GM21825 (cell line): ENCODE data around the gene TNS1.

Experiments
- ATAC-seq: cut with Tn5 transposase; IDR thresholded peaks from one replicate; pipeline ENCODE4 v1.9.1; 2021; ENCODE audit warnings: mild to moderate bottlenecking, moderate library complexity; ENCODE audit not compliant: unreplicated experiment

Gene TNS1

DNA sequence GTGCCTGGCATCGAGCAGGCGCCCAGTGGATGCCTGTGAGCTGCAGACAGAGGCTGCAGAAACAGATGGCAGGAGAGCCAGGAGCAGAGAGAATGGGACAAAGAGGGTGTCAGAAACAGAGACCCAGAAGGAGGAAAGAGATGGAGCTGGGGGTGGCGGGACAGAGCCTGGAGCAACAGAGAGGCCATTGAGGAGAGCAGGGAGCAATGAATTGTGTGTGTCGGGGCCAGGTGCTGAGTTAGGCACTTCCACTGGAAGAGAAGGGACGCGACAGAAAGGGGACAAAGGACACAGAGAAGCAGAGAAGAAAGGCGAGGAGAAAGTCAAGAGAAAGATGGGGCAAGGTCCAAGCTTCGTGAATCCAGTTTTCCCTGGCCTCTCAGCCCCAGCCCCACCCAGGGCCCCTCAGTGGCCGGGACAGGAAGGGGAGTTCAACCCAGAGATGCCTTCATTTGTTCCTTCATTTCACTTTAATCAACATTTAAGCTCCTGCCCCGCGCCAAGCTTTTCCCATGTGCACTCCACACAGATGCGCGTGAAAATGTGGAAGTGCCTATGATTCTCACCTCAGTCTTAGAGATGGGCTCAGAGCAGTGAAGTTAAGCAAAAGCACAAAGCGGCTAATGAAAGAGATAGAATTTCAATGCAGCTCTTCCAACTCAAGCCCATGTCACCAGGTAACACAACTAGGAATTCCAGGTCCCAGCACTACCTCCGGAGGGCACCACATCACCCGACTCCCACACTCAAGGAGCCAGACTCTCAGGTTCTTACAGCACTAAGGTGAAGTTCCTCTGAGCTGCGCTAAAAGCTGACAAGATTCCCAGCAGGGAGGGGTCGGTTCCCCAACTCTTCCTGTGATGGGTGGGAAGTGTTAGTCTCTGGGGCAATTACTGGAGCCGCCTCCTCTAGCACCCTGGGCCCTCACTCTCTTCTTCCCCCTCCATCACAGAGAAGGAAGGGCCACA lies 55.1 kb downstream of the TNS1 start:
- no peak for ATAC-seq

DNA sequence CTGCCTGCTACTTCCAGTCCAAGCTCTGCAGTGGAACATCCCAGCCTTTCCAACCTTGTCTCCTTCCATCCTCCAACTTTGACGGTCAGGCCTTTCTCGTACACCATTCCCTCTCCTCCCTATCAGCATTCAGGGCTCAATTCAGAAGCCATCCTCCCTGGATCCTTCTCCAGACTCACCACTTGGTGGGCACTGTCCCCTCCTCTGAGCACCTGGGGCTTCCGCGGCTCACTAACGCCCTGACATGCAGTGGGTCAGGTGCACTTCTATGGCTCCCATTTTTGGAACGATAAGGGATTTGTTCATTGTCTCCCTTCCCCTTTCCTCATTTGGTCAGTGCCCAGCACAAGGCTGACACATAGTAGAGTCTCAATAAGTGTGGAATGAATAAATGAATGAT lies 56.7 kb downstream of the TNS1 start:
- ATAC-seq: no peak

DNA sequence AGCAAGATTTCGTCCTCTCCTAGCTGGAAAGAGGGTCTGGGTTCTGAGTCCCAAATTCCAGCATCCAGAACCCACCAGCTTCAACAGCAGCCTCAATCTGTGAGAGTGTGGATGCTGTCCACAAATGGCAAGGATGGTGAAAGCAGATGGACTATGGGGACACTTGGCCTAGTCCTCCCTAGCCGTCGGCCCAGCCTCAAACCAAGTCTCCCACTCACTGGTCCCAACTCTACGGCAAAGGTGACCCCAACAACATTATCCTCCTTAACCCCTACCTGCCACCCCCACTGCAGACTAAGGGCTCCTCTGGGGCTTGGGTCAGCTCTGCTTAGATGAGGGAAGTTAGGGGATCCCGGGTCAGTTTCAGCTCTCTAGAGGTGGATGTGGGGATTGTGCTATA lies 57.3 kb downstream of the TNS1 start:
- ATAC-seq: no peak

DNA sequence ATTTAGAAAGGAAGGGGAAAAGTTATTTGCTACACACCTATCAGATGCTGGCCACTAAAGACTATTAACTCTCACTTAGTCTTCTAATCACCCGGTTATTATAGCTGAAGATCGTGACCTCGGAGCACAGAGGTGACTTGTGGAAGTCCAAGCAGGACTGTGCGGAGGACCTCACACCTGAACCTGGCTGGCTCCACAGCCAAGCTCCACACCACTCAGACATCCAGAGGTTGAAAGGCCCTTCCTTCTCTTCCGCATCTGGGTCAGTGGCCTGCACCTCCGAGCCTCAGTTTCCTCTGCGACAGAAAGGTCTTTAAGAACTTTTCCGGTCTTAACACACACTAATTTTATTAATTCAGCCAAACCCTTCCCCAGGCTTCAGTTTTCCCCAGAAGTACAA lies 57.9 kb downstream of the TNS1 start:
- no peak for ATAC-seq

DNA sequence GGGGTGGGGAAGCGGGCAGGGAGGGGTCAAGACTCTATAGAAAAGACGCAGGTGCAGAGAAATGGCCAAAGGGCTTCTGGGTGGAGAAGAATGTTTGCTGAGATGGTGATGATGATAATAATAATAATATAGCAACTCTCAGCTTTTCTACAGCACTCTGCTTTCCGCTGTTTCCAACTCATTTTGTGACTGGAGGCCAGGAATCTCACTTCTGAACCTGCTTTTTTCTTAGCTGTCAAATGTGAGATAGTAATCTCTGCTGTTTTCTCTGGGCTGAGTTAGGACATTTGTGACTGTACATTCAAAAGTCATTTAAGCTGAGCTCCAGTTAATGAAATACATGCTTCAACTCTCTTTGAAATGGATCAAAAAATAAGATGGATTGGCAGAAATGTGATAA lies 58.4 kb downstream of the TNS1 start:
- ATAC-seq: no peak

DNA sequence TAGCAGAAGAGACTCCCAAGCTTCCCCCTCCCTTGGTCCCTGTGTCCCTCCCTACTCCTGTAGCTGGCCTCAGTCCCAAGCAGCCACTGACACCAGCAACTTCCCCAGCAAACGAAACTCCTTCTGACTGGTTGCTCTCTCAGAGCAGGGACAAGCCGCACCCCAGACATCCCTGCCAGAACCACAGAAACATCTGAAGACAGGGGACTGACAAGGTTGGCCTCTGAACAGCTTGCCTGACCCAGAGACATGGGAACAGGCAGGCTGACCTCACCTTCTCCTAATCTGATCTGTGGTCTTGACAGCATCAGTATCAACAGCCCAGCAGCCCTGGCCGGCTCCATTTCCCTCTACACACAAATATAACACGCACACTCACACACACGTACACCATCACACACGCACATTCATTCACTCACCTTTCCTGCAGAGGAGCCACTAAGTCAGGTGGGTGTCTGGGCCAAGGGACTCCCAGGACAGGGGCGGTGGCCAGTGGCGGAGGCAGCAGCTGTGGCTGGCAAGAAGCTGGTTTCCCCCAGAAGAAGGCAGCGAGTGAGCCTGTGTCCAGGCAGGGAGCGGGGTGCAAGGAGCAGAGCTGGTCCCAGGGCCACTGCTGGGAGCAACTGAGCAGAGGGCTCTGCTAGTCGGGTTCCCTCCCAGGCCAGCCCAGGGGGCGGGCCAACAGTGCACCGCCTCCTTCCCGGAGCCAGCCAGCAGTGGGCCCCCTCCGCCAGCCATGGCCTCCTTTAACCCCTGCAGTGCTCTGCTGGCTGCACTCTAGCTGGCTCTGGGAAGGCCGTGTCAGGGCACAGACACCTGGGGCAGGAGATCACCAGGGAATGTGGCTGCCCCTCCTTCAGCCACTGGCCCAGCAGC lies 59.1 kb downstream of the TNS1 start:
- no peak for ATAC-seq

DNA sequence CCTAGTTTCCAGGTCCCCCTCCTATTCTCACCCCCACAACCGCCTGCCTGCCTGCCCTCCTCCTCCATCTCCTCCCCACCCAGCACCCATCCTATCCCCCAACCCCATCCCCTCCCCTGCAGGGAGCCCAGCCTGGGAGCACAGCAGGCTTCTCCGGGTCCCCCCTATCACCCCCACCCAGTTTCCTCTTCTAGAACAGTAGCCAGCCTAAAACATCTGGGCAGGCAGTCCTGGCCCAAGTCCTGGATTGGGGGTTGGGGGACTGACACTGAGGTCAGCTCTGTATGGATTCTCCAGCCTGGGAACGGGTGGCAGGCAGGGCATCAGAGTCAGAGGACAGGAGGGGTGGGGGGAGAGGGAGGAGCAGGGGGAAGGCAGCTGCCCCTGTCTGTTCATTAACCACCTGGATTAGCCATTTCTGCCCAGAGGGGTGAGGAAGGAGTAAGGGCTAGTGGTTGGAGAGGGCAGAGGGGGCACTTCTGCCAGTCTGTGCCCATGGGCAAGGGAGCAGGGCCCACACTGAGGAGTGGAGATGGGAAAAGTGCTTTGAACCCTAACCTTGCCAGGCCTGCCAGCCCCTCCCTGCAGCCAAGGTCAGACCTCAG lies 60.0 kb downstream of the TNS1 start:
- no peak for ATAC-seq

DNA sequence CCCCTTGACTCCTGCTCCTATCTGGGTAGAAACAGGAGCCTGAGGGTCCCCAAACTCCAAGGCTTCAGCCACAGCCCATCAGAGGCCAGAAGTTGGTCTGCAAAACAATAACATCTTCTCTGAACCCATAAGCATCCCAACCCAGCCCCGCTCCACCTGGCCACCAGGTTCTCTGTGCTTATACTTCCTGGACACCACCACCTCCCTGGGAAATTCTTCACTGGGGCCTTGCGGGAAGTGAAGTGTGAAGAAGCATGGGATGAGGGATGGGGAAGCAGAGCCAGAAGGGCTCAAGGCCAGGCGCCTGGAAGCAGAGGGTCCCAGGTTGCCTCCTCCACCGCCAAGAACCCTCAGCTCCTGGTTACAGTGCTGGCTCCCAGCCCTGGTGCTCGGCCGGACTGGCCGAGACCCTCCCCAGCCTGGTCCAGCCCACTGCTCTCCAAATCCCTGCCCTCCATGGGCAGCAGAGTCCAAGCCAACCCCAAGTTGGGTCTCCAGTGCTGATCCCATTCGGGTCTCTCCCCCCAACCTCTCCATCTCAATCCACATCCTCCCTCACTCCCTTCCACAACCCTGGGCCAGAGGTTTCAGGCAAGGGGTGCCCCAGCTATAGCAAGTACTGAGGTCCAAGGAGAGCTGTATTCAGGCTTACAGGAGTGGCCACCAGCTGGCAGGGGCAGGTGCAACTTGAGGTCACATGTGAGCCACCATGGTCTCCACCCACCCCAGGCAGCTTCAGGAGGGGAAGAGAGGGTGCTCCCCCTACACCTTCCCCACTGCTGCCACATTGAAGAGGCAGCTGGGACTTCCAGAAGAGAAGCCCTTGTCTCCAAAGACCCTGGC lies 60.7 kb downstream of the TNS1 start:
- ATAC-seq: no peak

DNA sequence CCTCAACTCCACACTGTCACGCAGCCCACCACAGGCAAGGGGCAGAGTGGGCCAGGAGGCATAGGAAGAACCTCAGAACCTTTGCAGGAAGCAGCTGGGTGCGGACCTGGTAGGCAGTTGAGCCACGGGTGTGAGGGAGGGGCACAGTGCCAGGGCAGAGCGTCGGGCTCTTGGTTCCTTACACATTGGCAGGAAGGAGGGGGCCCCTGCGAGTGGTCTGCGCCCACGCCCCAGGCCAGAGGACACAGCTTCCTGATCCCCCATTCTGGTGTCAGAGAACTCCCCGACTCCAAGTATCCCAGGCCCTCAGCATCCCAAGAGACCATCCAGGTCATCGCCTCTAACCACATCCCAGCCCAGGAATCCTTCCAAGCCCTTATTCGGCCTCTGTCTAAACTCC lies 61.5 kb downstream of the TNS1 start:
- ATAC-seq: no peak

DNA sequence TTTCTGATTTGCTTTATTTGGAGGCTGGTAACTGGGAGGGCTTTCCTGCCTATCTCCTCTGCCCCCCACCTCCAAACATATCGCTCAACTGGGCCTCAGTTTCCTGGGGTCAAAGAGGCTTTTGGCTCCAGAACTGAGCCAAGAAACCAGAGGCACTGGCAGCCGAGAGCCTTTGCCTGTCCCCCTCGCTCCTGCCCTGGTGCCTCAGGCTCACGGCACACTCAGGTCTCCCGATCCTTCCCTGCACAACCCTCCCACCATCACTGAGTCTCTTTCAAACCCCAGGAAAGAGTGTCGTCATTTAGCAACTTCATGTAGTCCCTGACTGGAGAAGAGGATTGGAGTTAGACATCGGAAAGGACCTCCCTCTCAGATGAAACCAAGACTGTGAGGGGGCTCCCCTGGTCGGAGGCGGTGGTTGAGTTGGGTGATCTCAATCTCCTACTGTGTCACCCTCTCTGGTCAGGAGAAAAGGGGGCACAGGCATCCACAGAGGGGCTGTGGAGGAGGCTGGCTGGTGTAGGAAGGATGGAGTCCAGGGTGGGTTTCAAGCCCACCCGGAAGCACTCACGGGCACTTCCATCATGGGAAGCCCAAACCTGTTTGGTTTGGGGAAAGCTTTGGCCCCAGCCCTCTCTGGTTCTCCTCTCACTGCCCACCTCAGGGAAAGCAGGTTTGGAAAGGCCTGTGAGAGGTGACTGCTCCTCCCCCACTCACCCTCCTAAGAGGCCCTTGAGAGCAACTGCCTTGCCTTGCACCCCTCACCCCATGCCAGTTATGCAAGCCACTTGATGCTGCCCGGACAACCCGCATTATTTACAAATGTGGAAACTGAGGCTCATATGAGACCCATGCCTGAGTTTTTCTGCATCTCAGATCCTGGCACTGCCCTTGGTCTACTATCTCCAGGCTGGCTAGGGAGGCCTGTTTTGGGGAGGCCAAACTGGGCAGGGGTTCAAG lies 62.3 kb downstream of the TNS1 start:
- ATAC-seq: no peak

DNA sequence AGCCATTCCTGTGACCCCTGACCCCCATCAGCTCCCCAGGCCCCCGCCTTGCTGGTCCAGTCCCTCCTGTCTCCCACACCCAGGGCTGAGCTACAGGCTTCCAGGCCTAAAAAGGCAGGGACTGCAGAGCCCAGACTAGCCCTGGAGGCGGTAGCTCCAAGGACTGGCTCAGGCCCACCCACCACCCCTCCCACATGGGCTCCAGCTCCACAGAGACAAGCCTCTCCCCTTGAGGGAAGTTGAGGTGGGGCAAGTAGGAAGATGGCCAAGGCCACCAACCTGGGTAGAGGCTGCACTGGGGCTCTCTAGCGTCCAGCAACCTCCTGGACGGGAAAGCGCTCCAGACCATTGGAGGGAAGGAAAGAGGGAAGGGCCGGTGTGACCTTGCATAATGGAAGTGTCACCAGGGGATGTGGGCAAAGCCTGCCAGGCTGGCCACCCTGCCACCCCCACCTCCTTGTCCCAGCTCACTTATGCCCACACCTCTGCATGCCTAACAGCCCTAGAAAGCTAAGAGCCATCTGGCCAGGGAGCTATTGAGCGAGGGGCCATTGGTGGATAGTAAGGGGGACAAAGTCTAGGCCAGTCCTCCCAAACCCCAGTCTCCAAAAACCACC lies 63.1 kb downstream of the TNS1 start:
- no peak for ATAC-seq

DNA sequence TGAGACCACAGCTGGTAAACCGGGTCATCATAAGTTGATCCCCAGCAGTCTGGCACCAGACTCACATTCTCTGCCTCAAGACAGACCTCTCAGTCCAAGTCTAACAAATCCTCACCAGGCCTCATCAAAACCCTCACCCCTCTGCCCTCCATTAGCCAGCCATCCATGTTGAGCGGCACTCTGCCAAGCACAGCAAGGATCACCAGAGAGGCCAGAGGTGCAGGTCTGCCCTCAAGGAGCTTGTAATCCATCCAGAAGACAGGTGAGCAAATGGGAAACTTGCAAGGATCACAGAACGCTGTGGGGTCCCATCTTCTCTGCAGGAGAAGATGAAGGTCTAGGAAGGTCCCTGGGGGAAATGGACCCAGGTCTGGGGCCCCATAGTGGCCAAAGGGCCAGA lies 63.6 kb downstream of the TNS1 start:
- ATAC-seq: no peak

DNA sequence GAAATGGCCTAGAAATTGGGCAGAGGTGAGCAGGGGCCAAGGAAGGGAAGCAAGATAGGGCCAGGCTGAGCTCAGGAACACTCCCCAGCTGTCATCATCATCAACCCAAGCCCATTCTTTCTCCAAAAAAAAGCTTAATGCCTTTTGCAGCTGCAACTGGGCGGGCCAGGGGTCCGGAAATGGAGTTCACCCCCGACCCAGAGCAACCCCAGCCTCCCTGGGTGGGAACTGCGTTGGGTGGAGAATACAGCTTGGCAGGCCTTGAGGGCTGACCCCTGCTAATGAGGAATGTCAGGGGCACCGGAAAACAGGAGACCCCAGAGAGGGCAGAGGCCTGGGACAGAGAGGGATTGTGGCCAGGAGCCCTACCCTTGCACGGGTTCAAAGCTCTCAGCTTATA lies 64.8 kb downstream of the TNS1 start:
- ATAC-seq: no peak

DNA sequence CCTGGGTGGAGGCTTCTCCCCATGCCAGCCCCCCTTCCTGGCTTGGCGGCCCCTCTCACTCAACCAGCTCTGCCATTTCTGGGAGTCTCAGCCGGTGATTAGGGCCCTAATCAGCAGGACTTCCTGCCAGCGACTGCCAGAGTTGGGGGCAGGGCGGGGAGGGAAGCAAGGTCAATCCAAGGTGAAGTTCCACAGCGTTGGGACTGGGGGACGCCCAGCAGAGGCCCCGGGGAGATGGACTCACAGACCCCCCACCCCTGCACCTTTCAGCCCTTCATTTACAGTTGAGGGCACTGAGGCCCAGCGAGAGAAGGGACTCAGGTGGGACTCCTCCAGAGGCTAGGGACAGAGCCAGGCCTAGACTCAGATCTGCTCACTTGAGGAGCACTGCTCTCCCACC lies 65.3 kb downstream of the TNS1 start:
- no peak for ATAC-seq

DNA sequence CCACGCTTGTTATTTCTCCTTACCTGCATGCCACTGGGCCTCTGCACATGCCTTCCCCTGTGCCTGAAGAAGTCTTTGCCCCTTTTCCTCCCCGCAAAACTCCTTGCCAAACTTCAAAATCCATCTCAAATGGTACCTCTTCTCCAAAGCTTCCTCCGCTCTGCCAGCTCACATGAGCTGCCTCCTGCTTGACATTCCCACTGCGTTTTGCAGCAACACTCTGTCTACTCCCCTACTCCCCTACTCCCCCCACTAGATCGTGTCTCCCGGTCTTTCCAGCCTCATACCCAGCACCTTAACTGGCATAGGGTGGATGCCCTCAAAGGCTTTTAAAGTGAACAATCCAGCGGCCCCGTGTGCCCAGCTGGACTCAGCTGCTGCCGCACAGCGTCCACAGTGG lies 65.8 kb downstream of the TNS1 start:
- no peak for ATAC-seq

DNA sequence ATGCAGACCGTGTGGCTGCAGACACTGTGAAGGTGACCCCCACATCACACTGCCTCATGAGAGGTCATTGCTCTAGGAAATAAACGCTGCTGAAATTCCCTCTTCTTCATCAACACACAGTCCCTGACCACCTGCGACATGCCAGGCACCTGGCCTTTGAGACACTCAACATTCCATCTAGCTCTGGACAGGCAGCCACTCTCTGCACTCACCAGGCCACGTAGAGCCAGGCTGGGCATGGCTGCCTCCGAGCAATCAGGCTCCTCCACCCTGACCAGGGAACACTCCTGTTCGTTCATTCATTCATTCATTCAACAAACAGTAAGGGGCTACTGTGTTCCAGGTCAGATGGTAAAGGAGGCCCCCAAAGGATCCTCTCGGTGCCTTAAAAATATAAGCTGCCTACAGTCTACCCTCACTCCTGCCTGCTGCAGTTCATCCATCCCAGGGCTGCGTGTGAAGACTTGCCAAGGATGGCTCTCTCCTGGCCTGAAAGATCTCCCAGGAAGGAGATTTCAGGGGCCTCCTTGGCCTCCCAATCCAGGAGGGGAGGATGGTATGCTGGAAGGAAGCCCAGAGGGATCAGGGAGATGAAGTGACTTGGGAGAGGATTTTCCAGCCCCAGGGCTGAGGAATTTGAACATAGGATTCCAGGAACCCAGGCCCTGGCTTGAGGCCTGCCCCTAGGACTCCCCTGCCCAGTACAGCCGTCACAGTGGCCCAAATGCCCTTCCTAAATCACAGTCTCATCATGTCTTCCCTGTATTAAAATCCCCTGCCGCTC lies 66.7 kb downstream of the TNS1 start:
- no peak for ATAC-seq

DNA sequence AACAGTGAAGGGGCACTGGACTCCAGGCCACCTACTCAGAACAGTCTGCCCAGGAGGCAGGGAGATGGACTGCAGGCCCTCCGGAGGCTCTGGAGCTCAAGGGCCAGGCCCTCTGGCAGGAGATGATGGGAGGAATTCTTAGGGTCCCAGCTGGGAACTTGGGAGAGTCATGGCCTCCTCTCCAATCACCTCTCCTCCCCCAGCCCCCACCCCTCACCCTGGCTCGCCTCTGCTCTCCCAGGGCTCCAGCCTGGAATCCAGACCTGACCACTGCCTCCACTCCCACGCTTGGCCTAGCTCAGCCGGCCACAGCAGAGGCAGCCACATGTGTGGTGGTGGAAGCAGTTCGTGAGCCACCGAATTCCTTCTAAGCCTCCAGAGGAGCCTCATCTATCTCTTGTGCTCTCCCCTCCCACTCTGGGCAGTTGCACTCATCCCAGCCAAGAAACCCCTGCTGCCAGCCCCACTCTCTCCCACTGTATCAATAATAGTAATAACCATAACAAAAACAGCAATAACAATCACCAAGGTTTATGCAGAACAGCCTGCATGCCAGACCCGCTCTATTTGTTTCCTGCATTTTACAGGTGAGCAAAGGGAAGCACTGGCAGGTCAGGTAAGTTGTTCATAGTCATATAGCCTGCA lies 67.4 kb downstream of the TNS1 start:
- no peak for ATAC-seq
